HCT116 (cell line): ENCODE measurements around the gene PGC.

Source experiments
- ATF3 ChIP-seq: IDR thresholded peaks from 2 replicates; pipeline ENCODE4 v1.6.1; 2012
- EZH2 ChIP-seq: fragments of 200-600 bp; sonication (generic); IDR thresholded peaks from 2 replicates; pipeline ENCODE4 v1.6.1; 2017; ENCODE audit warnings: antibody characterized with exemption, mixed run types
- FOSL1 ChIP-seq: IDR thresholded peaks from 2 replicates; pipeline ENCODE4 v1.6.1; 2012; ENCODE audit warnings: low read depth
- JUND ChIP-seq: IDR thresholded peaks from 2 replicates; pipeline ENCODE4 v1.6.1; 2012
- MAX ChIP-seq: IDR thresholded peaks from 2 replicates; pipeline ENCODE4 v1.6.1; 2012
- POLR2A ChIP-seq: IDR thresholded peaks from 2 replicates; pipeline ENCODE4 v1.7.0; 2011; ENCODE audit warnings: borderline replicate concordance; ENCODE audit not compliant: insufficient read depth, insufficient read length; ENCODE audit errors: extremely low read depth
- POLR2AphosphoS5 ChIP-seq: IDR thresholded peaks from 2 replicates; pipeline ENCODE4 v1.6.1; 2011; ENCODE audit warnings: mild to moderate bottlenecking, low read depth, low read length, moderate library complexity
- YY1 ChIP-seq: IDR thresholded peaks from 2 replicates; pipeline ENCODE4 v1.6.1; 2011; ENCODE audit warnings: low read length, low read depth, moderate library complexity, mild to moderate bottlenecking; ENCODE audit not compliant: insufficient replicate concordance; ENCODE audit errors: extremely low read depth
- ZNF274 ChIP-seq: fragments of 200-500 bp; sonication (Bioruptor generic); IDR thresholded peaks from 2 replicates; pipeline ENCODE4 v1.6.1; 2014; ENCODE audit warnings: mild to moderate bottlenecking, low read depth, low read length, inconsistent platforms
- TF ChIP-seq, protein P1 (sequence below), 3 experiments: fragments of 200-600 bp in 1 of 3; sonication (generic) in 1 of 3; IDR thresholded peaks in 2 of 3; conservative IDR thresholded peaks in 1 of 3; 2 replicates each; pipeline ENCODE4 v1.5.1; 2012 to 2017; ENCODE audit warnings: low read depth in 2 of 3, low read length in 2 of 3, antibody characterized with exemption in 1 of 3, borderline replicate concordance in 1 of 3, control low read depth in 1 of 3, mild to moderate bottlenecking in 1 of 3, mixed read lengths in 1 of 3, mixed run types in 1 of 3, moderate library complexity in 1 of 3; ENCODE audit not compliant: insufficient read depth in 1 of 3

DNA sequence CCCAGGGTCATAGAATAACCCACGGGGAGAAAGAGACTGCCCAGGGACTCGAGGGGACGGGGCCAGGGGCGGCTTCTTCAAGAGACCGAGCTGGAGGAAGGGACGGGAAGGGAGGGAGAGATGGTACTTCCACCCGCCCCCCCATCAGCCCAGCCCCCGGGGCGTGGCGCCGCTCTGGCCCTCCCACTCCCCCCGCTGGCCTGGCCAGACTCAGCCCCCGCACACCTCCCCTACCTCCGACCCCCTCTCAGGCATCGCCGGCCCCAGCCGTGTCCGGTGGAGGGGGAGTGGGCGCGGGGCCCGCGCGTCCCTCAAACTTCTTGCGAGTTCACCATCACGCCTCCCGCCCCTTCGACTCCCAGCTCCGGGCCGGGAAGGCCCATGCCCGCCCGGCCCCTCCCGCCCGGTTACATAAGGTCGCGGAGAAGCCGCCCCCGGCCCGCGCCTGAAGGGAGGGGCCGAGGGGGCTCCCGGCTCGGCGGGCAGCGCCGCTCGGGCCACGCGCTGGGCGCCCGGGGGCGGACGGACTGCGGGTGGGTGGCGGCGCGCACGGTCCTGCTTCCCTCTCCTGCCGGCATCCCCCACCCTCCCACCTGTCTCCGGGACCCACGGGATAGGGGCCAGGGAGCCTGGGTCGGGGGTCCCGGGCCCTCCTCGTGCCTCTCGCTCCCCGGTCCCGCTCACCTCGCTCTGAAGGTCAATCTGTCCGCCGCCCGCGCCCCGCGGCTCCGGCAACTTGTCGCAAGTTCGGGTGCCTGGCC lies 12.4 kb downstream of the PGC start:
- no peak for TF ChIP-seq YY1
- no peak for TF ChIP-seq POLR2A
- TF ChIP-seq FOSL1, result no peak
- TF ChIP-seq, protein P1, sequence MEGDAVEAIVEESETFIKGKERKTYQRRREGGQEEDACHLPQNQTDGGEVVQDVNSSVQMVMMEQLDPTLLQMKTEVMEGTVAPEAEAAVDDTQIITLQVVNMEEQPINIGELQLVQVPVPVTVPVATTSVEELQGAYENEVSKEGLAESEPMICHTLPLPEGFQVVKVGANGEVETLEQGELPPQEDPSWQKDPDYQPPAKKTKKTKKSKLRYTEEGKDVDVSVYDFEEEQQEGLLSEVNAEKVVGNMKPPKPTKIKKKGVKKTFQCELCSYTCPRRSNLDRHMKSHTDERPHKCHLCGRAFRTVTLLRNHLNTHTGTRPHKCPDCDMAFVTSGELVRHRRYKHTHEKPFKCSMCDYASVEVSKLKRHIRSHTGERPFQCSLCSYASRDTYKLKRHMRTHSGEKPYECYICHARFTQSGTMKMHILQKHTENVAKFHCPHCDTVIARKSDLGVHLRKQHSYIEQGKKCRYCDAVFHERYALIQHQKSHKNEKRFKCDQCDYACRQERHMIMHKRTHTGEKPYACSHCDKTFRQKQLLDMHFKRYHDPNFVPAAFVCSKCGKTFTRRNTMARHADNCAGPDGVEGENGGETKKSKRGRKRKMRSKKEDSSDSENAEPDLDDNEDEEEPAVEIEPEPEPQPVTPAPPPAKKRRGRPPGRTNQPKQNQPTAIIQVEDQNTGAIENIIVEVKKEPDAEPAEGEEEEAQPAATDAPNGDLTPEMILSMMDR (IDR thresholded peaks at IDR 0.05 in 2 of 3, conservative IDR thresholded peaks at IDR 0.05 in 1 of 3; ENCODE audit: borderline replicate concordance in 1 of 3, insufficient read depth in 1 of 3, low read depth in 2 of 3, low read length in 2 of 3), result no peak
- TF ChIP-seq ZNF274, result no peak
- TF ChIP-seq POLR2AphosphoS5, result peak; percentile 60; the same call in 1 of the 2 replicates
- TF ChIP-seq ATF3, result no peak
- no peak for TF ChIP-seq JUND
- 0 out of 2 replicates have a peak, but pooled peaks have one; percentile 29 for TF ChIP-seq MAX
- no peak for TF ChIP-seq EZH2
